Measurements from ENCODE around the gene EYA3.

EYA3 gene

GRCh38 chr1:28123461-28123961 lies 35.1 kb upstream of the EYA3 start:
- Mint-ChIP-seq H3K27me3 (peaks cover 0 to 3% of the 10 kb centered on the region in 2 donors), H3K4me1 (peaks cover 23 to 35% of the 10 kb centered on the region in 2 donors), H3K4me3 (no peak overlapping the region), H3K9me3 (no peaks in the 10 kb centered on the region), H3K27ac (no peak overlapping the region), H3K36me3 (no peaks in the 10 kb centered on the region)
- DNase-seq = no peak
- no peak for ATAC-seq (replicated peaks)

- no peak overlapping the region for H3K4me3 Mint-ChIP-seq
- H3K9me3 Mint-ChIP-seq = no peaks in the 10 kb centered on the region
- no peak for DNase-seq
- no peak for ATAC-seq (replicated peaks)
- peaks cover 3 to 5% of the 10 kb centered on the region in 2 donors for H3K27me3 Mint-ChIP-seq
- H3K4me1 Mint-ChIP-seq = peaks cover 14 to 22% of the 10 kb centered on the region in 2 donors
- H3K36me3 Mint-ChIP-seq = no peaks in the 10 kb centered on the region
- no peak overlapping the region for H3K27ac Mint-ChIP-seq
These were observed 33.8 kb upstream of the EYA3 start for GRCh38 chr1:28122183-28122582.

- no peaks in the 10 kb centered on the region for H3K9me3 Mint-ChIP-seq
- DNase-seq (no peak), ATAC-seq (replicated peaks) (peak in 1 of 2 donors; percentile 24)
- H3K27ac Mint-ChIP-seq = no peak overlapping the region
- H3K4me1 Mint-ChIP-seq = peaks cover 11 to 25% of the 10 kb centered on the region in 2 donors
- H3K36me3 Mint-ChIP-seq = no peaks in the 10 kb centered on the region
- no peak overlapping the region for H3K4me3 Mint-ChIP-seq
- peaks cover 3 to 5% of the 10 kb centered on the region in 2 donors for H3K27me3 Mint-ChIP-seq
These were observed 31.1 kb upstream of the EYA3 start for GRCh38 chr1:28119556-28119955.

GRCh38 chr1:28118640-28119307 lies 30.4 kb upstream of the EYA3 start:
- DNase-seq (no peak), ATAC-seq (replicated peaks) (no peak)
- H3K9me3 Mint-ChIP-seq = no peaks in the 10 kb centered on the region
- peaks cover 11 to 24% of the 10 kb centered on the region in 2 donors for H3K4me1 Mint-ChIP-seq
- H3K36me3 Mint-ChIP-seq = no peaks in the 10 kb centered on the region
- peaks cover 3 to 5% of the 10 kb centered on the region in 2 donors for H3K27me3 Mint-ChIP-seq
- no peak overlapping the region for H3K4me3 Mint-ChIP-seq
- H3K27ac Mint-ChIP-seq = no peak overlapping the region

GRCh38 chr1:28115267-28115666 lies 26.9 kb upstream of the EYA3 start:
- Mint-ChIP-seq H3K36me3 (no peaks in the 10 kb centered on the region), H3K4me3 (no peak overlapping the region), H3K27me3 (peaks cover 0 to 5% of the 10 kb centered on the region in 2 donors), H3K27ac (peak overlapping the region; percentile 0), H3K4me1 (peaks cover 16 to 36% of the 10 kb centered on the region in 2 donors), H3K9me3 (peaks cover 0 to 4% of the 10 kb centered on the region in 2 donors)
- ATAC-seq (replicated peaks) = peak; percentile 69
- peak; percentile 38 for DNase-seq

- ATAC-seq (replicated peaks) (peak in 1 of 2 donors; percentile 8), DNase-seq (no peak)
- Mint-ChIP-seq H3K27ac (no peak overlapping the region), H3K27me3 (peaks cover 0 to 5% of the 10 kb centered on the region in 2 donors), H3K9me3 (peaks cover 0 to 4% of the 10 kb centered on the region in 2 donors), H3K36me3 (no peaks in the 10 kb centered on the region), H3K4me3 (no peak overlapping the region), H3K4me1 (peaks cover 16 to 36% of the 10 kb centered on the region in 2 donors)
These were observed 26.4 kb upstream of the EYA3 start for GRCh38 chr1:28114844-28115243.

- Mint-ChIP-seq H3K27me3 (peaks cover 0 to 5% of the 10 kb centered on the region in 2 donors), H3K4me3 (no peak overlapping the region), H3K36me3 (no peaks in the 10 kb centered on the region), H3K9me3 (peaks cover 0 to 4% of the 10 kb centered on the region in 2 donors), H3K4me1 (peaks cover 16 to 30% of the 10 kb centered on the region in 2 donors), H3K27ac (no peak overlapping the region)
- no peak for ATAC-seq (replicated peaks)
- no peak for DNase-seq
These were observed 24.8 kb upstream of the EYA3 start for GRCh38 chr1:28113242-28113572.

- H3K4me1 Mint-ChIP-seq = peaks cover 16 to 30% of the 10 kb centered on the region in 2 donors
- no peak overlapping the region for H3K27ac Mint-ChIP-seq
- no peak for ATAC-seq (replicated peaks)
- DNase-seq = no peak
- H3K27me3 Mint-ChIP-seq = peaks cover 0 to 5% of the 10 kb centered on the region in 2 donors
- no peak overlapping the region for H3K4me3 Mint-ChIP-seq
- no peaks in the 10 kb centered on the region for H3K36me3 Mint-ChIP-seq
- H3K9me3 Mint-ChIP-seq = peaks cover 0 to 4% of the 10 kb centered on the region in 2 donors
These were observed 24.2 kb upstream of the EYA3 start for GRCh38 chr1:28112388-28113241.

GRCh38 chr1:28111157-28111556 lies 22.7 kb upstream of the EYA3 start:
- H3K27me3 Mint-ChIP-seq = no peaks in the 10 kb centered on the region
- peak overlapping the region in 1 of 2 donors; percentile 17 for H3K4me3 Mint-ChIP-seq
- peak overlapping the region; percentile 90 for H3K27ac Mint-ChIP-seq
- H3K9me3 Mint-ChIP-seq = peaks cover 0 to 4% of the 10 kb centered on the region in 2 donors
- ATAC-seq (replicated peaks) = peak; percentile 84 to 92
- peaks cover 16 to 30% of the 10 kb centered on the region in 2 donors for H3K4me1 Mint-ChIP-seq
- no peaks in the 10 kb centered on the region for H3K36me3 Mint-ChIP-seq
- DNase-seq = no peak

- Mint-ChIP-seq H3K4me1 (peaks cover 16 to 29% of the 10 kb centered on the region in 2 donors), H3K27ac (peak overlapping the region; percentile 7), H3K27me3 (no peaks in the 10 kb centered on the region), H3K36me3 (no peaks in the 10 kb centered on the region), H3K9me3 (peaks cover 0 to 4% of the 10 kb centered on the region in 2 donors), H3K4me3 (no peak overlapping the region)
- ATAC-seq (replicated peaks) (no peak), DNase-seq (no peak)
These were observed 22.1 kb upstream of the EYA3 start for GRCh38 chr1:28110555-28110954.

GRCh38 chr1:28109639-28110038 lies 21.2 kb upstream of the EYA3 start:
- H3K27me3 Mint-ChIP-seq = no peaks in the 10 kb centered on the region
- no peak overlapping the region for H3K27ac Mint-ChIP-seq

GRCh38 chr1:28108001-28108400 lies 19.6 kb upstream of the EYA3 start:
- H3K4me1 Mint-ChIP-seq = peaks cover 10 to 18% of the 10 kb centered on the region in 2 donors
- H3K27me3 Mint-ChIP-seq = no peaks in the 10 kb centered on the region

More at GRCh38 chr1:28109639-28110038, 21.2 kb upstream of the EYA3 start:
- Mint-ChIP-seq H3K4me3 (no peak overlapping the region), H3K9me3 (peaks cover 0 to 4% of the 10 kb centered on the region in 2 donors), H3K4me1 (peaks cover 10 to 20% of the 10 kb centered on the region in 2 donors), H3K36me3 (no peaks in the 10 kb centered on the region)
- no peak for DNase-seq
- no peak for ATAC-seq (replicated peaks)

GRCh38 chr1:28104866-28105467 lies 16.6 kb upstream of the EYA3 start:
- H3K27me3 Mint-ChIP-seq = no peaks in the 10 kb centered on the region
- no peaks in the 10 kb centered on the region for H3K4me1 Mint-ChIP-seq
- no peak overlapping the region for H3K4me3 Mint-ChIP-seq
- H3K27ac Mint-ChIP-seq = no peak overlapping the region
- DNase-seq = no peak
- H3K9me3 Mint-ChIP-seq = no peaks in the 10 kb centered on the region
- ATAC-seq (replicated peaks) = no peak
- H3K36me3 Mint-ChIP-seq = no peaks in the 10 kb centered on the region

More at GRCh38 chr1:28108001-28108400, 19.6 kb upstream of the EYA3 start:
- no peaks in the 10 kb centered on the region for H3K36me3 Mint-ChIP-seq
- peaks cover 0 to 4% of the 10 kb centered on the region in 2 donors for H3K9me3 Mint-ChIP-seq
- H3K27ac Mint-ChIP-seq = no peak overlapping the region
- H3K4me3 Mint-ChIP-seq = no peak overlapping the region
- DNase-seq (no peak), ATAC-seq (replicated peaks) (no peak)

GRCh38 chr1:28102189-28102588 lies 13.8 kb upstream of the EYA3 start:
- DNase-seq (no peak), ATAC-seq (replicated peaks) (no peak)
- Mint-ChIP-seq H3K4me1 (no peaks in the 10 kb centered on the region), H3K4me3 (no peak overlapping the region), H3K27me3 (no peaks in the 10 kb centered on the region), H3K36me3 (no peaks in the 10 kb centered on the region), H3K9me3 (no peaks in the 10 kb centered on the region), H3K27ac (no peak overlapping the region)

Measured in stimulated activated naive B cell treated with anti-CD40 and anti-IgM and Interleukin-4, amounts not matched to agents 10 μg/mL and 1 μg/mL and 100 μg/mL, for 72 hours (primary cell).